Smooth muscle cell of the coronary artery (primary cell): ENCODE data around the gene SLC22A2. TPM values are rescaled to one million over a fixed set of nuclear protein-coding genes. Genes with fewer than 3 reads are reported as not detected.

Source experiments
- total RNA-seq: library from RNA; depleted of rRNA; stranded (reverse); fragments of >200 nt; gene quantifications from 2 replicates; pipeline ENCODE4 v1.2.3, GENCODE V29; 2014; ENCODE audit warnings: low replicate concordance

The SLC22A2 gene
- 0.15 TPM in 1 of 2 replicates, not detected in the other for total RNA-seq

DNA sequence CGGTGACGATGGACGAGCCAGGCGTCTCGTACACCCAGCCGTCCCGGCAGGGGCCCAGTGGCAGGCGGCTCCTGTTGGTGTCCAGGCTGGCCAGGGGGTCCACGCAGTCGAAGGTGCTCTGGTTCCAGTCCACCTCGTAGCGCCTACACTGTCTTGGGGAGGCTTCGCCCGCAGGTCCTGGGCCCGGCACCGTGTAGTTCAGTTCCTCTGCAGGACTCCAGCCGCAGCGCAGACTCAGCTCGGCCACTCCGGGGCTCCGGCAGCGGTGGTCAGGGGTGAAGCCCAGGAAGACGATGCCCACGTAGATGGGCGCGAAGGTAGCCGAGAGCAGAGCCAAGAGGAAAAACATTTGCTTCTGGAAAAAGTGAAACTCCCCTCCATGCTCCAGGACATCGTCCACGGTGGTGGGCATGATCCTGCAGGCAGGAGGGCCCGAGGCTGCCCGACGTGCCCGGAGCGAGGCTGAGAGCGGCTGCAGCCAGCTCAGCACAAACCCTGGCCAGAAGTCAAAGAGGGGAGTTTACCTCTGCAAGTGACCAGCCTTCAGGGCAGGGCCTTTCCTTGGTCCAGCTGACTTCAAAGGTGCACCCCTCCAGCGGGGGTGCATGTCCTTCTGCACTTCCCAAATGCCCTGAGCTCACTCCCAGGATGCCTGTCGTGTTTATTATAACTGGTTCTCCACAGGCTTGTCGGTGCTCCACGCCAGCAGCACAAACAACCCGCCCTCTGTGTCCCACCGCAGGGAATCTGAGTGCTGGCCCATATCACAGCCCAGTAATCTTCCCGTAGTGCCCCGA is at the start of gene SLC22A2:
SLC22A2 (minus strand) TSS at position 476 of the 797 bp plus-strand sequence; CDS start at position 412, 64 bp downstream.

Other genes with a start within 250 kb of the SLC22A2 start
- 0.53 and 0.70 TPM in 2 replicates for gene SLC22A1, start 137.0 kb downstream of the SLC22A2 start, total RNA-seq
- 0.23 and 13.5 TPM in 2 replicates for gene SLC22A3, start 89.6 kb upstream of the SLC22A2 start, total RNA-seq